Activated naive CD8-positive, alpha-beta T cell treated with anti-CD3 and anti-CD28 coated beads, Interleukin-2, amount 50 U/mL, for 24 hours (primary cell): ENCODE results near the gene DRGX.

Source experiments
- ATAC-seq: fragments of 150-1000 bp; cut with Tn5 transposase; one replicate; pipeline ENCODE4 v1.10.0; 2021
- DNase-seq: peaks from one replicate; pipeline ENCODE4 v3.0.0; 2021
- H3K27ac Mint-ChIP-seq: one replicate; pipeline ENCODE4 v1.8.0; 2021; ENCODE audit warnings: mild to moderate bottlenecking, mixed read lengths
- H3K27me3 Mint-ChIP-seq: one replicate; pipeline ENCODE4 v1.8.0; 2021; ENCODE audit warnings: mixed read lengths
- H3K36me3 Mint-ChIP-seq: one replicate; pipeline ENCODE4 v1.8.0; 2021; ENCODE audit warnings: low read depth, mixed read lengths
- H3K4me1 Mint-ChIP-seq: one replicate; pipeline ENCODE4 v1.8.0; 2021; ENCODE audit warnings: mixed read lengths
- H3K4me3 Mint-ChIP-seq: one replicate; pipeline ENCODE4 v1.8.0; 2021; ENCODE audit warnings: mild to moderate bottlenecking, moderate library complexity, mixed read lengths
- H3K9me3 Mint-ChIP-seq: one replicate; pipeline ENCODE4 v1.8.0; 2021; ENCODE audit warnings: mixed read lengths

The DRGX gene

GRCh38 chr10:49397036-49397999, 1.4 kb upstream of the DRGX start:
- H3K4me1 Mint-ChIP-seq: peaks cover 15% of the 10 kb centered on the region
- no peak overlapping the region for H3K27ac Mint-ChIP-seq
- no peaks in the 10 kb centered on the region for H3K36me3 Mint-ChIP-seq
- DNase-seq (no peak), ATAC-seq (no peak)
- no peaks in the 10 kb centered on the region for H3K9me3 Mint-ChIP-seq
- peaks cover 73% of the 10 kb centered on the region for H3K27me3 Mint-ChIP-seq
- H3K4me3 Mint-ChIP-seq: no peak overlapping the region

GRCh38 chr10:49396666-49396999, 744 bp upstream of the DRGX start:
- DNase-seq: no peak
- no peak for ATAC-seq
- Mint-ChIP-seq H3K4me3 (no peak overlapping the region), H3K9me3 (no peaks in the 10 kb centered on the region), H3K27me3 (peaks cover 79% of the 10 kb centered on the region), H3K27ac (no peak overlapping the region), H3K36me3 (no peaks in the 10 kb centered on the region), H3K4me1 (peaks cover 15% of the 10 kb centered on the region)

GRCh38 chr10:49394933-49395740, 752 bp downstream of the DRGX start:
- Mint-ChIP-seq H3K4me1 (peaks cover 15% of the 10 kb centered on the region), H3K36me3 (no peaks in the 10 kb centered on the region), H3K9me3 (no peaks in the 10 kb centered on the region), H3K4me3 (no peak overlapping the region), H3K27ac (no peak overlapping the region), H3K27me3 (peaks cover 84% of the 10 kb centered on the region)
- ATAC-seq: no peak
- DNase-seq: no peak

- DNase-seq (no peak), ATAC-seq (no peak)
- H3K4me1 Mint-ChIP-seq: peaks cover 14% of the 10 kb centered on the region
- H3K27ac Mint-ChIP-seq: no peak overlapping the region
- H3K36me3 Mint-ChIP-seq: no peaks in the 10 kb centered on the region
- H3K9me3 Mint-ChIP-seq: no peaks in the 10 kb centered on the region
- H3K4me3 Mint-ChIP-seq: no peak overlapping the region
- H3K27me3 Mint-ChIP-seq: peaks cover 80% of the 10 kb centered on the region
Observed at GRCh38 chr10:49393757-49394156, 2.1 kb downstream of the DRGX start.

- ATAC-seq (no peak), DNase-seq (no peak)
- H3K27me3 Mint-ChIP-seq: peaks cover 78% of the 10 kb centered on the region
- peaks cover 10% of the 10 kb centered on the region for H3K4me1 Mint-ChIP-seq
- no peaks in the 10 kb centered on the region for H3K9me3 Mint-ChIP-seq
- no peak overlapping the region for H3K4me3 Mint-ChIP-seq
- H3K36me3 Mint-ChIP-seq: no peaks in the 10 kb centered on the region
- H3K27ac Mint-ChIP-seq: no peak overlapping the region
Observed at GRCh38 chr10:49393301-49393700, 2.6 kb downstream of the DRGX start.

GRCh38 chr10:49389361-49389933, 6.4 kb downstream of the DRGX start:
- Mint-ChIP-seq H3K27me3 (peaks cover 51% of the 10 kb centered on the region), H3K4me1 (no peaks in the 10 kb centered on the region), H3K9me3 (no peaks in the 10 kb centered on the region), H3K27ac (no peak overlapping the region), H3K36me3 (no peaks in the 10 kb centered on the region), H3K4me3 (no peak overlapping the region)
- no peak for ATAC-seq
- DNase-seq: no peak

GRCh38 chr10:49388161-49388560, 7.7 kb downstream of the DRGX start:
- no peaks in the 10 kb centered on the region for H3K9me3 Mint-ChIP-seq
- no peak for ATAC-seq
- no peak for DNase-seq
- H3K4me1 Mint-ChIP-seq: no peaks in the 10 kb centered on the region
- H3K27ac Mint-ChIP-seq: no peak overlapping the region
- peaks cover 38% of the 10 kb centered on the region for H3K27me3 Mint-ChIP-seq
- H3K4me3 Mint-ChIP-seq: no peak overlapping the region
- no peaks in the 10 kb centered on the region for H3K36me3 Mint-ChIP-seq

GRCh38 chr10:49387071-49387470, 8.8 kb downstream of the DRGX start:
- no peaks in the 10 kb centered on the region for H3K36me3 Mint-ChIP-seq
- no peaks in the 10 kb centered on the region for H3K4me1 Mint-ChIP-seq
- DNase-seq: no peak
- H3K9me3 Mint-ChIP-seq: no peaks in the 10 kb centered on the region
- ATAC-seq: no peak
- H3K27me3 Mint-ChIP-seq: peaks cover 29% of the 10 kb centered on the region
- H3K4me3 Mint-ChIP-seq: no peak overlapping the region
- no peak overlapping the region for H3K27ac Mint-ChIP-seq

GRCh38 chr10:49385939-49386922, 9.7 kb downstream of the DRGX start:
- Mint-ChIP-seq H3K4me1 (no peaks in the 10 kb centered on the region), H3K27ac (no peak overlapping the region), H3K36me3 (no peaks in the 10 kb centered on the region), H3K27me3 (peaks cover 22% of the 10 kb centered on the region), H3K4me3 (no peak overlapping the region), H3K9me3 (no peaks in the 10 kb centered on the region)
- ATAC-seq: no peak
- DNase-seq: no peak

GRCh38 chr10:49384268-49384953, 11.5 kb downstream of the DRGX start:
- H3K4me1 Mint-ChIP-seq: no peaks in the 10 kb centered on the region
- no peaks in the 10 kb centered on the region for H3K9me3 Mint-ChIP-seq
- no peak overlapping the region for H3K4me3 Mint-ChIP-seq
- DNase-seq (no peak), ATAC-seq (no peak)
- H3K36me3 Mint-ChIP-seq: no peaks in the 10 kb centered on the region
- no peak overlapping the region for H3K27ac Mint-ChIP-seq
- H3K27me3 Mint-ChIP-seq: peaks cover 13% of the 10 kb centered on the region

GRCh38 chr10:49383853-49384252, 12.0 kb downstream of the DRGX start:
- Mint-ChIP-seq H3K4me3 (no peak overlapping the region), H3K9me3 (no peaks in the 10 kb centered on the region), H3K27ac (no peak overlapping the region), H3K4me1 (no peaks in the 10 kb centered on the region), H3K27me3 (peaks cover 8% of the 10 kb centered on the region), H3K36me3 (no peaks in the 10 kb centered on the region)
- ATAC-seq (no peak), DNase-seq (no peak)

GRCh38 chr10:49382826-49383225, 13.1 kb downstream of the DRGX start:
- no peak for ATAC-seq
- Mint-ChIP-seq H3K27me3 (peaks cover 4% of the 10 kb centered on the region), H3K27ac (no peak overlapping the region), H3K4me3 (no peak overlapping the region), H3K4me1 (no peaks in the 10 kb centered on the region), H3K9me3 (no peaks in the 10 kb centered on the region), H3K36me3 (no peaks in the 10 kb centered on the region)
- DNase-seq: no peak

- DNase-seq (no peak), ATAC-seq (no peak)
- Mint-ChIP-seq H3K9me3 (no peaks in the 10 kb centered on the region), H3K36me3 (no peaks in the 10 kb centered on the region), H3K27me3 (peaks cover 2% of the 10 kb centered on the region), H3K27ac (no peak overlapping the region), H3K4me1 (no peaks in the 10 kb centered on the region), H3K4me3 (no peak overlapping the region)
Observed at GRCh38 chr10:49382226-49382625, 13.7 kb downstream of the DRGX start.
